Measurements from ENCODE around the gene DGKA. TPM values are rescaled to one million over a fixed set of nuclear protein-coding genes. Genes with fewer than 3 reads are reported as not detected.

The DGKA gene
- total RNA-seq, 1 experiment from 2014 or later: 58.3 TPM

- Histone ChIP-seq H2AFZ (ENCODE audit: low read depth, low read length, poor library complexity, severe bottlenecking) (no peak overlapping the region), H3K4me1 (ENCODE audit: control insufficient read depth in 1 of 2, insufficient read depth in 2 of 2, low read length in 2 of 2) (no peaks in the 10 kb centered on the region), H3K36me3 (ENCODE audit: control insufficient read depth in 1 of 2, insufficient read depth in 2 of 2, low read length in 2 of 2) (no peaks in the 10 kb centered on the region), H3K4me3 (replicated peaks in 1 of 2; ENCODE audit: low read depth in 1 of 2, low read length in 2 of 2) (no peak overlapping the region), H3K27ac (ENCODE audit: low read depth, low read length) (no peak overlapping the region), H3K9me2 (ENCODE audit: insufficient read depth) (no peaks in the 10 kb centered on the region), H3K9ac (ENCODE audit: low read length) (no peak overlapping the region), H3K4me2 (ENCODE audit: low read length) (no peak overlapping the region), H3K27me3 (ENCODE audit: insufficient read depth, low read length) (no peaks in the 10 kb centered on the region), H3K79me2 (ENCODE audit: insufficient read depth, low read length) (peaks cover 3% of the 10 kb centered on the region; the same call in 1 of the 2 replicates), H4K20me1 (ENCODE audit: insufficient read depth) (no peaks in the 10 kb centered on the region), H3K9me3 (ENCODE audit: control insufficient read depth in 1 of 2, insufficient read depth in 1 of 2, low read depth in 1 of 2, low read length in 2 of 2) (no peaks in the 10 kb centered on the region)
- intact Hi-C loops (cut with micrococcal nuclease): no loop called here
- no peak for ATAC-seq
- ChIA-PET RAD21 (ENCODE audit: low non-redundant PET in 1 of 2, low total read pairs in 2 of 2, uncharacterized antibody in 2 of 2, unreplicated experiment in 2 of 2) (no interaction called here), CTCF (no interaction called here), POLR2A (no interaction called here)
- DNase-seq (ENCODE audit: low read depth, low spot score): no peak
- TF ChIP-seq EGR1 (IDR thresholded peaks at IDR 0.05; ENCODE audit: low read depth) (no peak), FOSL1 (IDR thresholded peaks at IDR 0.05; ENCODE audit: low read depth) (no peak)
- BruUV-seq (replicated peaks): no TSS peak
These were observed 22.0 kb upstream of the DGKA start for GRCh38 chr12:55908726-55909512.

GRCh38 chr12:55909513-55909884 lies 21.5 kb upstream of the DGKA start:
- ChIA-PET CTCF (no interaction called here), RAD21 (ENCODE audit: low non-redundant PET in 1 of 2, low total read pairs in 2 of 2, uncharacterized antibody in 2 of 2, unreplicated experiment in 2 of 2) (no interaction called here), POLR2A (no interaction called here)
- Histone ChIP-seq H4K20me1 (ENCODE audit: insufficient read depth) (no peaks in the 10 kb centered on the region), H3K9ac (ENCODE audit: low read length) (no peak overlapping the region), H3K79me2 (ENCODE audit: insufficient read depth, low read length) (peaks cover 9% of the 10 kb centered on the region), H3K27ac (ENCODE audit: low read depth, low read length) (no peak overlapping the region), H3K27me3 (ENCODE audit: insufficient read depth, low read length) (no peaks in the 10 kb centered on the region), H3K9me3 (ENCODE audit: control insufficient read depth in 1 of 2, insufficient read depth in 1 of 2, low read depth in 1 of 2, low read length in 2 of 2) (no peaks in the 10 kb centered on the region), H3K4me2 (ENCODE audit: low read length) (no peak overlapping the region), H2AFZ (ENCODE audit: low read depth, low read length, poor library complexity, severe bottlenecking) (no peak overlapping the region), H3K36me3 (ENCODE audit: control insufficient read depth in 1 of 2, insufficient read depth in 2 of 2, low read length in 2 of 2) (no peaks in the 10 kb centered on the region), H3K9me2 (ENCODE audit: insufficient read depth) (no peaks in the 10 kb centered on the region), H3K4me1 (ENCODE audit: control insufficient read depth in 1 of 2, insufficient read depth in 2 of 2, low read length in 2 of 2) (peaks cover 1 to 6% of the 10 kb centered on the region in 2 experiments; a peak in 2 of 4 replicates), H3K4me3 (replicated peaks in 1 of 2; ENCODE audit: low read depth in 1 of 2, low read length in 2 of 2) (no peak overlapping the region)
- ATAC-seq (no peak), DNase-seq (ENCODE audit: low read depth, low spot score) (no peak)
- BruUV-seq (replicated peaks): no TSS peak
- intact Hi-C loops (cut with micrococcal nuclease): no loop called here
- no peak for TF ChIP-seq EZH2phosphoT487 (IDR thresholded peaks at IDR 0.05; ENCODE audit: borderline replicate concordance)
